OCI-LY7 (cell line): Measurements from ENCODE around the gene MAP3K20. TPM values are rescaled to one million over a fixed set of nuclear protein-coding genes. Genes with fewer than 3 reads are reported as not detected.

Experiments
- BruUV-seq: library from RNA; stranded (reverse); fragments of 400-500 nt; replicated peaks from 2 replicates; lab custom pipeline; 2021; lab: Mats Ljungman, UMichigan
- CTCF ChIA-PET: fragments of 300-600 bp; sonication (Branson Sonifier 250); formaldehyde crosslinking; loops from one replicate; lab custom pipeline; 2022; ENCODE audit warnings: antibody characterized with exemption; ENCODE audit not compliant: unreplicated experiment; lab: Charles Lee
- POLR2A ChIA-PET: fragments of 300-600 bp; sonication (Branson Sonifier 250); formaldehyde crosslinking; loops from one replicate; lab custom pipeline; 2022; ENCODE audit warnings: antibody characterized with exemption; lab: Charles Lee
- DNase-seq: peaks from one replicate; pipeline ENCODE4 v3.0.0-alpha.2; 2015; ENCODE audit warnings: low spot score
- H2AFZ ChIP-seq: fragments of 200-600 bp; sonication (generic), shearing (Covaris generic); 2 replicates; pipeline ENCODE4 v1.6.1; 2014; ENCODE audit warnings: mild to moderate bottlenecking, antibody characterized with exemption, low read length, moderate library complexity
- H3K27ac ChIP-seq: fragments of 200-600 bp; sonication (generic); 2 replicates; pipeline ENCODE4 v1.5.1; 2014; ENCODE audit warnings: mixed run types, low read depth, mild to moderate bottlenecking, moderate library complexity, low read length, inconsistent platforms; ENCODE audit not compliant: poor library complexity, severe bottlenecking
- H3K36me3 ChIP-seq: fragments of 200-600 bp; sonication (generic); 2 replicates; pipeline ENCODE4 v1.6.1; 2014; ENCODE audit warnings: mild to moderate bottlenecking, antibody characterized with exemption, low read length, moderate library complexity, mixed read lengths; ENCODE audit not compliant: insufficient read depth
- H3K4me1 ChIP-seq: fragments of 200-600 bp; sonication (generic); 2 replicates; pipeline ENCODE4 v1.5.1; 2014; ENCODE audit warnings: mild to moderate bottlenecking, low read length; ENCODE audit not compliant: insufficient read depth, poor library complexity, severe bottlenecking
- H3K4me2 ChIP-seq: fragments of 200-600 bp; sonication (generic); 2 replicates; pipeline ENCODE4 v1.6.1; 2014; ENCODE audit warnings: mild to moderate bottlenecking, low read length
- H3K4me3 ChIP-seq: fragments of 200-600 bp; sonication (generic); 2 replicates; pipeline ENCODE4 v1.5.1; 2014; ENCODE audit warnings: mild to moderate bottlenecking, low read depth, low read length; ENCODE audit not compliant: poor library complexity, severe bottlenecking
- H3K79me2 ChIP-seq: fragments of 200-600 bp; sonication (generic); 2 replicates; pipeline ENCODE4 v1.6.1; 2016; ENCODE audit warnings: low read depth, mild to moderate bottlenecking, low read length, moderate library complexity, mixed read lengths; ENCODE audit not compliant: insufficient read depth
- H3K9me2 ChIP-seq: fragments of 200-600 bp; sonication (generic); 2 replicates; pipeline ENCODE4 v1.6.1; 2016; ENCODE audit warnings: mild to moderate bottlenecking, low read length, mixed read lengths; ENCODE audit not compliant: insufficient read depth
- H3K9me3 ChIP-seq: fragments of 200-600 bp; sonication (generic); 2 replicates; pipeline ENCODE4 v1.6.1; 2014; ENCODE audit warnings: mild to moderate bottlenecking, mixed run types, low read length, mixed read lengths
- H4K20me1 ChIP-seq: fragments of 200-600 bp; sonication (generic); 2 replicates; pipeline ENCODE4 v1.6.1; 2014; ENCODE audit warnings: mild to moderate bottlenecking, antibody characterized with exemption, low read length, moderate library complexity, mixed read lengths; ENCODE audit not compliant: insufficient read depth
- CTCF ChIP-seq: fragments of 200-600 bp; sonication (generic); conservative IDR thresholded peaks from 2 replicates; pipeline ENCODE4 v1.5.1; 2014; ENCODE audit warnings: mild to moderate bottlenecking, antibody characterized with exemption, low read length, moderate library complexity, mixed read lengths
- EZH2phosphoT487 ChIP-seq: fragments of 200-600 bp; sonication (generic); IDR thresholded peaks from 2 replicates; pipeline ENCODE4 v1.6.1; 2018; ENCODE audit warnings: low read depth, borderline replicate concordance, mild to moderate bottlenecking, mixed run types, antibody characterized with exemption, low read length, moderate library complexity, mixed read lengths
- intact Hi-C: fragments of 100-400 bp; cut with micrococcal nuclease; formaldehyde crosslinking; loops from one replicate; pipeline ENCODE4 v1.10.0; 2022; ENCODE audit not compliant: unreplicated experiment
- total RNA-seq, 2 experiments: library from RNA; depleted of rRNA in 1 of 2; stranded (reverse); fragments of >200 nt in 1 of 2; shearing (Covaris generic) in 1 of 2; gene quantifications; 2 replicates each; pipeline ENCODE4 v1.2.3, GENCODE V29; 2014 to 2022

The MAP3K20 gene
- total RNA-seq, 2 experiments from 2014 or later = 8.2 to 17.9 TPM

- intact Hi-C loops = no loop called here
- H2AFZ ChIP-seq = no peak overlapping the region
- DNase-seq = no peak
- H3K4me2 ChIP-seq = no peak overlapping the region
- no peaks in the 10 kb centered on the region for H3K9me2 ChIP-seq
- no peak overlapping the region for H3K27ac ChIP-seq
- H4K20me1 ChIP-seq = no peaks in the 10 kb centered on the region
- ChIA-PET CTCF (interaction anchor here (0.6 kb wide), 1 partner anchor 1549 kb away, joined by 4 read pairs; the partner anchor contains the start of gene WIPF1), POLR2A (interaction anchor here (0.7 to 1.1 kb wide), 2 partner anchors 13 to 143 kb away, joined by 3 to 4 read pairs; no protein-coding TSS in a partner anchor)
- no peaks in the 10 kb centered on the region for H3K9me3 ChIP-seq
- H3K4me1 ChIP-seq = no peaks in the 10 kb centered on the region
- TF ChIP-seq EZH2phosphoT487 = no peak
- no peaks in the 10 kb centered on the region for H3K36me3 ChIP-seq
- BruUV-seq = no TSS peak
- H3K4me3 ChIP-seq = no peak overlapping the region
- no peaks in the 10 kb centered on the region for H3K79me2 ChIP-seq
Measured at GRCh38 chr2:173048897-173049661, 26.6 kb upstream of the MAP3K20 start.

GRCh38 chr2:173049831-173050230 lies 25.8 kb upstream of the MAP3K20 start:
- TF ChIP-seq EZH2phosphoT487 (no peak), CTCF (no peak)
- POLR2A ChIA-PET = interaction anchor here (0.5 to 1.1 kb wide), 4 partner anchors 12 to 261 kb away, joined by 3 to 4 read pairs (median 3); no protein-coding TSS in a partner anchor
- intact Hi-C loops = no loop called here
- BruUV-seq = no TSS peak
- H2AFZ ChIP-seq = no peak overlapping the region
- no peaks in the 10 kb centered on the region for H4K20me1 ChIP-seq
- no peaks in the 10 kb centered on the region for H3K4me1 ChIP-seq
- no peak for DNase-seq
- H3K36me3 ChIP-seq = no peaks in the 10 kb centered on the region
- no peaks in the 10 kb centered on the region for H3K9me2 ChIP-seq
- H3K79me2 ChIP-seq = no peaks in the 10 kb centered on the region
- no peak overlapping the region for H3K27ac ChIP-seq
- no peaks in the 10 kb centered on the region for H3K9me3 ChIP-seq
- no peak overlapping the region for H3K4me2 ChIP-seq
- H3K4me3 ChIP-seq = no peak overlapping the region
- CTCF ChIA-PET = interaction anchor here (0.6 kb wide), 1 partner anchor 1548 kb away, joined by 4 read pairs; the partner anchor contains the start of gene WIPF1

- H4K20me1 ChIP-seq = no peaks in the 10 kb centered on the region
- DNase-seq = no peak
- H3K4me1 ChIP-seq = no peaks in the 10 kb centered on the region
- H3K27ac ChIP-seq = no peak overlapping the region
- H3K79me2 ChIP-seq = no peaks in the 10 kb centered on the region
- no peak for TF ChIP-seq CTCF
- no peak for TF ChIP-seq EZH2phosphoT487
- no peaks in the 10 kb centered on the region for H3K36me3 ChIP-seq
- H3K9me3 ChIP-seq = no peaks in the 10 kb centered on the region
- ChIA-PET CTCF (no interaction called here), POLR2A (no interaction called here)
- no peak overlapping the region for H3K4me3 ChIP-seq
- no TSS peak for BruUV-seq
- no peak overlapping the region for H2AFZ ChIP-seq
- intact Hi-C loops = no loop called here
- H3K4me2 ChIP-seq = no peak overlapping the region
- H3K9me2 ChIP-seq = no peaks in the 10 kb centered on the region
Measured at GRCh38 chr2:173050684-173051083, 25.0 kb upstream of the MAP3K20 start.
